GM18520 (cell line): Measurements from ENCODE around the gene MUC5AC.

Experiments
- ATAC-seq: cut with Tn5 transposase; IDR thresholded peaks from one replicate; pipeline ENCODE4 v1.9.1; 2021; ENCODE audit not compliant: unreplicated experiment

MUC5AC gene

GRCh38 chr11:1194231-1194976, 36.7 kb downstream of the MUC5AC start:
- ATAC-seq = no peak

- no peak for ATAC-seq
Measured at GRCh38 chr11:1194977-1195681, 37.4 kb downstream of the MUC5AC start.

GRCh38 chr11:1195682-1196515, 38.1 kb downstream of the MUC5AC start:
- ATAC-seq = no peak

- ATAC-seq = no peak
Measured at GRCh38 chr11:1196516-1197391, 39.0 kb downstream of the MUC5AC start.

- ATAC-seq = no peak
Measured at GRCh38 chr11:1197431-1197885, 39.7 kb downstream of the MUC5AC start.

- no peak for ATAC-seq
Measured at GRCh38 chr11:1197886-1198560, 40.3 kb downstream of the MUC5AC start.

GRCh38 chr11:1198561-1199240, 40.9 kb downstream of the MUC5AC start:
- no peak for ATAC-seq

GRCh38 chr11:1199241-1199750, 41.5 kb downstream of the MUC5AC start:
- no peak for ATAC-seq

- ATAC-seq = no peak
Measured at GRCh38 chr11:1199751-1200610, 42.2 kb downstream of the MUC5AC start.

- no peak for ATAC-seq
Measured at GRCh38 chr11:1200611-1201191, 42.9 kb downstream of the MUC5AC start.

GRCh38 chr11:1201395-1202153, 43.8 kb downstream of the MUC5AC start:
- ATAC-seq = no peak

- no peak for ATAC-seq
Measured at GRCh38 chr11:1202154-1202775, 44.5 kb downstream of the MUC5AC start.

- ATAC-seq = no peak
Measured at GRCh38 chr11:1202776-1203504, 45.2 kb downstream of the MUC5AC start.

- no peak for ATAC-seq
Measured at GRCh38 chr11:1203505-1204271, 45.9 kb downstream of the MUC5AC start.

- no peak for ATAC-seq
Measured at GRCh38 chr11:1204381-1205101, 46.8 kb downstream of the MUC5AC start.
